Thymus (tissue), 11 donors: ENCODE measurements around the gene NCKAP1. TPM values are rescaled to one million over a fixed set of nuclear protein-coding genes. Genes with fewer than 3 reads are reported as not detected.

Experiments used
- DNase-seq, 9 donors: peaks; one replicate each; pipeline ENCODE4 v3.0.0-alpha.2; 2013; ENCODE audit warnings: low spot score in 9 of 9, low read depth in 6 of 9, missing footprints in 1 of 9
- H3K27ac ChIP-seq, 2 donors: one replicate each; pipeline ENCODE4 v1.5.1; 2013; ENCODE audit warnings: control low read depth in 1 of 2, low read depth in 1 of 2, low read length in 1 of 2, mild to moderate bottlenecking in 1 of 2, moderate library complexity in 1 of 2
- H3K27me3 ChIP-seq, 2 donors: one replicate each; pipeline ENCODE4 v1.5.1; 2013; ENCODE audit warnings: low read length in 1 of 2; ENCODE audit not compliant: control insufficient read depth in 2 of 2, insufficient read depth in 1 of 2
- H3K36me3 ChIP-seq, 2 donors: one replicate each; pipeline ENCODE4 v1.5.1; 2013; ENCODE audit warnings: low read length in 1 of 2, mild to moderate bottlenecking in 1 of 2, moderate library complexity in 1 of 2; ENCODE audit not compliant: control insufficient read depth in 2 of 2, insufficient read depth in 2 of 2
- H3K4me1 ChIP-seq, 2 donors: one replicate each; pipeline ENCODE4 v1.5.1; 2013; ENCODE audit warnings: low read length in 2 of 2; ENCODE audit not compliant: control insufficient read depth in 2 of 2, insufficient read depth in 2 of 2
- H3K4me3 ChIP-seq, 2 donors: one replicate each; pipeline ENCODE4 v1.5.1; 2013; ENCODE audit warnings: low read length in 2 of 2, control low read depth in 1 of 2, mild to moderate bottlenecking in 1 of 2
- H3K9me3 ChIP-seq, 2 donors: one replicate each; pipeline ENCODE4 v1.5.1; 2013; ENCODE audit warnings: low read length in 1 of 2, mild to moderate bottlenecking in 1 of 2; ENCODE audit not compliant: control insufficient read depth in 2 of 2, insufficient read depth in 1 of 2
- WGBS: extraction: QIAGEN DNeasy Blood & Tissue Kit; methylation state at CpG from one replicate; pipeline ENCODE4 v1.1.7; 2013; 5-methylcytosine and 5-hydroxymethylcytosine counted together
- polyA plus RNA-seq: library from polyadenylated mRNA; stranded (reverse); fragments of 200-250 nt; gene quantifications from one replicate; pipeline ENCODE4 v1.2.3, GENCODE V29; 2013
- total RNA-seq: library from RNA; stranded (reverse); fragments of 120-200 nt; gene quantifications from one replicate; pipeline ENCODE4 v1.2.4, GENCODE V29; 2013
- donor health status: healthy.

The NCKAP1 gene
- total and polyA plus RNA-seq, 2 donors = 23.7 to 36.8 TPM

DNA sequence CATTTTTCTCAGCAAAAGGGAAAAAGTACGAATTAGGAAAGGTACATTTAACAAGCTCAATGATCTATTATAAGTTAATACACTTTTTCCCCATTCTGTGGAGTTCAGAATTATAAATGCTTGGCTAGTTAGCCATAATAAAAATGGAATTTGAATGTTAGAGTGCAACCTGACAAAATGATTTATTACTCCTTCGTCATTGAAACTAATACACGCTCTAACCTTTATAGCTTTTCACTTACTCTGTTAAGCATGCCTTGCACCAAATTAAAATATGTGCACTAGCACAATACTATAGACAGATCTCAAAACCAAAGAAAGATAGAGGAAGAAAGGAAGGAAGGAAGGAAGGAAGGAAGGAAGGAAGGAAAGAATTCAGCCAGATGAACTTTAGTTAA, 125.7 kb downstream of the NCKAP1 start:
- Histone ChIP-seq H3K4me1 (no peaks in the 10 kb centered on the region), H3K27ac (no peak overlapping the region), H3K36me3 (no peaks in the 10 kb centered on the region), H3K27me3 (no peaks in the 10 kb centered on the region), H3K4me3 (no peak overlapping the region), H3K9me3 (no peaks in the 10 kb centered on the region)
- WGBS = 91% methylated on average over 3 of the region's 3 CpGs
- no peak for DNase-seq

DNA sequence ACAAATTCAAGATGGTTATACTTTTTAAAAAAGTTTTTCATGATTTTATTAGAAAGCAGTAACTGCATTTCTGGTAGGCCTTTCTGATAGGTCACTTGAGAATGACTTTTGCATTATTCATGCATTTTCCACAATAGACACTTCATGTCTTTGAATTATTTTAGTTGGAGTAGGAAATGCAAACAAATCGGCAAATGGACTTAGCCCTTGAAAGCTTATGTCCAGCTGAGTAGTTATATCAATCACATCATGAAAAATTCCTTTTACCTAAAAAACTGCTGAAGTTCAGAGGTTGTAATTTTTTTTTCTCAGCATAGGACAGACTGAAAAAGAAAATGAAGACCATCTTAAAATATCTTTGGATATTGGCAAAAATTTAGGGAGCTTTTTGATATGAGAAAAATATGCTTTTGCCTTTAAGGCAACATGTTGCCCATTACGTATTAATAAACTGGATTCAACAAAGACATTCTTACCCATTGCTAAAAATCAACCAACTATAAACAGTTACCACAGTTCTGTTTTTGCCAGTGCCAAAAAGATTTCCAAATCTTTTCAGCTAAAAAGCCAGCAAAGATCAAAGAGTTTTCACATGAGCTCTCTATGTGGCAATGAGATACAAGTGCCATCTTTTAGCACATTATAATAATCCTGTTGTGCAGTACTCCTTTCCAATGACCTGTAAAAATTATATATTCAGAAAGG, 126.3 kb downstream of the NCKAP1 start:
- no peak overlapping the region for H3K27ac ChIP-seq
- WGBS = 98% methylated on average over 2 of the region's 2 CpGs
- H3K36me3 ChIP-seq = no peaks in the 10 kb centered on the region
- no peaks in the 10 kb centered on the region for H3K9me3 ChIP-seq
- DNase-seq = no peak
- no peaks in the 10 kb centered on the region for H3K4me1 ChIP-seq
- H3K27me3 ChIP-seq = no peaks in the 10 kb centered on the region
- no peak overlapping the region for H3K4me3 ChIP-seq

DNA sequence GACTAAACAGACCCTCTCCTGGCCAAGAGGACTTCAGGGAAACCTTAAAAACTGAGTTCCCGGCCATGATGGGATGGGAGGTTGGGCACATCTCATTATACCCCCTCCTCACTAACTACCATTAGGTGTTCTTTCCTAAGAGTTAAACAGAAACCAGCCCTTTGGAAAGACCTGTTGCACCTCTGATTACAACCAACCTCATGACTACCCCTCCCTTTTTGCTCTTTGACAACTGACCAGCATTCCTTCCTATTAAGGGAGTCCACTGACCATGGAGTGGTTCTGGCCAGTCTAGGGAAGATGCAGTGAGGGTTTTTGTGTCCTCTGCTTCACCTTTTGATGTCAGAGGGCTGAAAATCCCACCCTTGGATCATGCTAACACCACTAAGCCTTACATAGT, 127.3 kb downstream of the NCKAP1 start:
- Histone ChIP-seq H3K27ac (no peak overlapping the region), H3K9me3 (no peaks in the 10 kb centered on the region), H3K36me3 (no peaks in the 10 kb centered on the region), H3K4me1 (no peaks in the 10 kb centered on the region), H3K27me3 (no peaks in the 10 kb centered on the region), H3K4me3 (no peak overlapping the region)
- DNase-seq = no peak
- 100% methylated on average over 1 of the region's 1 CpG for WGBS

GRCh38 chr2:182907081-182907830, 131.0 kb downstream of the NCKAP1 start:
- H3K4me3 ChIP-seq = no peak overlapping the region
- 88% methylated on average over 7 of the region's 7 CpGs for WGBS
- no peaks in the 10 kb centered on the region for H3K27me3 ChIP-seq
- no peak overlapping the region for H3K27ac ChIP-seq
- H3K36me3 ChIP-seq = no peaks in the 10 kb centered on the region
- DNase-seq = no peak
- H3K9me3 ChIP-seq = no peaks in the 10 kb centered on the region
- H3K4me1 ChIP-seq = no peaks in the 10 kb centered on the region

GRCh38 chr2:182906454-182906853, 131.8 kb downstream of the NCKAP1 start:
- Histone ChIP-seq H3K4me3 (no peak overlapping the region), H3K27ac (no peak overlapping the region), H3K27me3 (no peaks in the 10 kb centered on the region), H3K4me1 (no peaks in the 10 kb centered on the region), H3K9me3 (no peaks in the 10 kb centered on the region), H3K36me3 (no peaks in the 10 kb centered on the region)
- no peak for DNase-seq

DNA sequence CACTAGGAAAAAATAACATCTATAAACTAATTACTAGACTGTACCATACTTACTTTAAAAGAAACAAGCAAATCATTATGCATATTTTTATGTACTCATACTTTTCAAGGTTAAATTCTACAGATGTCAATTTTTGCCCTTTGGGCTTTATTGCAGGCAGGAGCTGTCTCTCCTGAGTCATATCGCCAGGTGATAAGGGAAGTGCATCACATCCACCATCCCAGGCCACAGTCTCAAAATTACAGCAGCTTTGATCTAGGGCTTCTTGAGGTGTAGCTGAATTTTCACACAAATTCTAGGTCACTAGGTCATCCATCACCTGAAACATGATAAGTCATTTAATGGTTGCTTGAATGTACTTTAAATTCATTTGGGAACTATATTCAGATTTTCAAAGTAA, 133.4 kb downstream of the NCKAP1 start:
- DNase-seq = peak in 2 of 9 donors; percentile 4 to 25
- Histone ChIP-seq H3K36me3 (no peaks in the 10 kb centered on the region), H3K27ac (no peak overlapping the region), H3K4me1 (no peaks in the 10 kb centered on the region), H3K4me3 (no peak overlapping the region), H3K27me3 (no peaks in the 10 kb centered on the region), H3K9me3 (no peaks in the 10 kb centered on the region)
- 92% methylated on average over 1 of the region's 1 CpG for WGBS

GRCh38 chr2:182903566-182903965, 134.7 kb downstream of the NCKAP1 start:
- H3K27me3 ChIP-seq = no peaks in the 10 kb centered on the region
- no peak overlapping the region for H3K27ac ChIP-seq
- no peaks in the 10 kb centered on the region for H3K9me3 ChIP-seq
- 82% methylated on average over 2 of the region's 2 CpGs for WGBS
- no peaks in the 10 kb centered on the region for H3K36me3 ChIP-seq
- DNase-seq = no peak
- no peaks in the 10 kb centered on the region for H3K4me1 ChIP-seq
- H3K4me3 ChIP-seq = no peak overlapping the region

DNA sequence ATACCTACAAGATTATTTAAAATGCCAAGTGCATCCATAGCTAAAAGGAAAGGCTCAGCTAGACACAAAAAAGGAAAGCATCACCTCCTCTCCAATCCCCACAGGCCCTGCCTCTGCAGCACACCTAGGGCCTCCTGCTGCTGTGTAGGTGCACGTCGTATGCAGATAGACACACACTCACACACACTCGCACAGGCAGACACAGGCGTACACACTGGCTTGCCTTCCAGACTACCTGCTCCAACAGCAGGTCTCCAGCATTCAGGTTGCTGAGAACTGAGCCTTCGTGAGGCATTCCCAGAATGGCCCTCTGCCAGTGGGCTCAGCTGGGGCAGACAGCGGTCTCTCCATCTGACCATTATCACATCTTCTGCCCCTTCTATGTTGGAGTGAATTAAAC, 136.5 kb downstream of the NCKAP1 start:
- no peak for DNase-seq
- Histone ChIP-seq H3K4me1 (no peaks in the 10 kb centered on the region), H3K36me3 (no peaks in the 10 kb centered on the region), H3K27me3 (no peaks in the 10 kb centered on the region), H3K4me3 (no peak overlapping the region), H3K9me3 (no peaks in the 10 kb centered on the region), H3K27ac (no peak overlapping the region)
- 98% methylated on average over 6 of the region's 6 CpGs for WGBS

DNA sequence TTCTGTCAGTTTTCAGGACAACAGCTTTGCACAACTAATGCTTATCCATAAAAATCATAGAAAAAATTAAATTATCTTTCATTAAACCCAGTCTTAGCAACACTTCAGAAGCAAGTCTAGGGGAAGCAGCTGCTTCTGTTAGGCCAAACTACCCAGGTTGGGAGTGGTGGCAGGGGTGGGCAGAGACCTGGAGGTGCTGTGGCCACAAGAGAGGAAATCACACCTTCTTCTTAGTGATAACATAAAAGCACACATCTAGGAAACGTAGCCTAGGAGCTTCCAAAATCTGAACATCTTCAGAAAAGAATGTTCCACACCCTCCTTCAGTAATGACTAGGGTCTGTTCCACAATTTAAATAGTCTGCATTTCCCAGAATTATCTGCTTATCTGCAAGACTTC, 139.5 kb downstream of the NCKAP1 start:
- 60% methylated on average over 1 of the region's 1 CpG for WGBS
- H3K4me1 ChIP-seq = no peaks in the 10 kb centered on the region
- no peaks in the 10 kb centered on the region for H3K27me3 ChIP-seq
- no peak for DNase-seq
- no peaks in the 10 kb centered on the region for H3K9me3 ChIP-seq
- H3K4me3 ChIP-seq = no peak overlapping the region
- no peaks in the 10 kb centered on the region for H3K36me3 ChIP-seq
- no peak overlapping the region for H3K27ac ChIP-seq
